Transverse colon (tissue), 4 donors: ENCODE data around the gene CADM3. TPM values are rescaled to one million over a fixed set of nuclear protein-coding genes. Genes with fewer than 3 reads are reported as not detected.

Source experiments
- DNase-seq: peaks from one replicate; pipeline ENCODE4 v3.0.0-alpha.2; 2019
- H3K27ac ChIP-seq, 4 donors: fragments of 200-600 bp; sonication (generic); 2 replicates each; pipeline ENCODE4 v1.5.1; 2016 to 2018; ENCODE audit warnings: inconsistent platforms in 4 of 4
- H3K27me3 ChIP-seq: fragments of 200-600 bp; sonication (generic); 2 replicates; pipeline ENCODE4 v1.5.1; 2017; ENCODE audit warnings: inconsistent platforms
- H3K36me3 ChIP-seq, 4 donors: fragments of 200-600 bp; sonication (generic); 2 replicates each; pipeline ENCODE4 v1.5.1; 2017 to 2019; ENCODE audit warnings: inconsistent platforms in 4 of 4
- H3K4me1 ChIP-seq, 4 donors: fragments of 200-600 bp; sonication (generic); 2 replicates each; pipeline ENCODE4 v1.5.1; 2017 to 2020; ENCODE audit warnings: inconsistent platforms in 4 of 4
- H3K4me3 ChIP-seq, 4 donors: fragments of 200-600 bp; sonication (generic); 1 replicate in 1 of 4; 2 replicates in 3 of 4; pipeline versions ENCODE4 v1.5.1 to v1.6.1; 2017 to 2019; ENCODE audit warnings: inconsistent platforms in 4 of 4
- H3K9me3 ChIP-seq, 2 donors: fragments of 200-600 bp; sonication (generic); 2 replicates each; pipeline ENCODE4 v1.5.1; 2017 to 2019; ENCODE audit warnings: inconsistent platforms in 2 of 2
- CTCF ChIP-seq, 5 experiments: fragments of 200-600 bp in 3 of 5; fragments of 450-650 bp in 2 of 5; sonication (generic) in 3 of 5; IDR thresholded peaks; 1 replicate in 2 of 5; 2 replicates in 3 of 5; pipeline ENCODE4 v1.5.1; 2016 to 2017; ENCODE audit warnings: antibody characterized with exemption in 5 of 5, inconsistent platforms in 3 of 5, mild to moderate bottlenecking in 2 of 5, moderate library complexity in 1 of 5
- EP300 ChIP-seq: sonication (generic); formaldehyde crosslinking; IDR thresholded peaks from one replicate; pipeline ENCODE4 v1.6.1; 2017; ENCODE audit warnings: antibody characterized with exemption, low read depth
- POLR2A ChIP-seq: fragments of 450-650 bp; IDR thresholded peaks from one replicate; pipeline ENCODE4 v1.6.1; 2016; ENCODE audit warnings: antibody characterized with exemption, mild to moderate bottlenecking, moderate library complexity
- POLR2AphosphoS5 ChIP-seq, 3 donors: sonication (generic); formaldehyde crosslinking; IDR thresholded peaks; one replicate each; pipeline ENCODE4 v1.6.1; 2016; ENCODE audit warnings: antibody characterized with exemption in 3 of 3
- WGBS, 2 donors: methylation state at CpG; one replicate each; pipeline ENCODE4 v1.1.5; 2018; ENCODE audit warnings: low coverage in 1 of 2; 5-methylcytosine and 5-hydroxymethylcytosine counted together
- in situ Hi-C, 4 donors: fragments of 200-750 bp; cut with MboI; loops; one replicate each; pipeline versions ENCODE4 v1.15.0 to v1.15.1; 2017; ENCODE audit warnings: low sequenced_read_pairs in 3 of 4, low pct_ligation_motif_present in 1 of 4, low pct_unique_long_range_greater_than_20kb in 1 of 4
- intact Hi-C: fragments of 100-400 bp; cut with DNase I; formaldehyde crosslinking; loops from one replicate; pipeline ENCODE4 v1.15.1; 2023; ENCODE audit warnings: low total_unique reads
- total RNA-seq, 4 donors: library from RNA; depleted of rRNA; stranded (reverse); fragments of >200 nt; gene quantifications; one replicate each; pipeline ENCODE4 v1.1.0, GENCODE V29; 2016

Gene CADM3
- total RNA-seq, 4 donors from 2014 or later: 3.4 to 6.5 (median 5.1) TPM

- H3K36me3 ChIP-seq: no peaks in the 10 kb centered on the region
- no peaks in the 10 kb centered on the region for H3K9me3 ChIP-seq
- 62 to 85% methylated on average over 2 of the region's 2 CpGs for WGBS, 2 donors
- in situ Hi-C loops: no loop called here
- H3K4me1 ChIP-seq: peaks cover 0 to 4% (median 0%) of the 10 kb centered on the region in 4 donors
- no peak overlapping the region for H3K4me3 ChIP-seq
- DNase-seq: no peak
- no peak overlapping the region for H3K27ac ChIP-seq
- intact Hi-C loops: no loop called here
- peaks cover 31% of the 10 kb centered on the region for H3K27me3 ChIP-seq
- no peak for TF ChIP-seq CTCF (IDR thresholded peaks at IDR 0.05)
- TF ChIP-seq POLR2A: no peak
- no peak for TF ChIP-seq POLR2AphosphoS5 (IDR thresholded peaks at IDR 0.05)
- TF ChIP-seq EP300: no peak
These were observed 4.2 kb downstream of the CADM3 start for GRCh38 chr1:159175571-159175970.

GRCh38 chr1:159177272-159177907, 6.0 kb downstream of the CADM3 start:
- DNase-seq: peak; percentile 22
- H3K4me1 ChIP-seq: peaks cover 0 to 4% (median 0%) of the 10 kb centered on the region in 4 donors
- H3K4me3 ChIP-seq: no peak overlapping the region
- TF ChIP-seq POLR2AphosphoS5 (IDR thresholded peaks at IDR 0.05) (no peak), POLR2A (no peak), EP300 (no peak), CTCF (IDR thresholded peaks at IDR 0.05) (no peak)
- in situ Hi-C loops (no loop called here), intact Hi-C loops (loop anchor here (2.0 kb wide), 1 partner anchor 77 kb away; no protein-coding TSS in a partner anchor)
- H3K27me3 ChIP-seq: peaks cover 13% of the 10 kb centered on the region
- H3K9me3 ChIP-seq: no peaks in the 10 kb centered on the region
- H3K36me3 ChIP-seq: no peaks in the 10 kb centered on the region
- 0 to 18% methylated on average over 1 to 3 of the region's 3 CpGs for WGBS, 2 donors
- no peak overlapping the region for H3K27ac ChIP-seq

- H3K4me1 ChIP-seq: no peaks in the 10 kb centered on the region
- H3K27ac ChIP-seq: no peak overlapping the region
- H3K27me3 ChIP-seq: no peaks in the 10 kb centered on the region
- H3K36me3 ChIP-seq: no peaks in the 10 kb centered on the region
- H3K9me3 ChIP-seq: no peaks in the 10 kb centered on the region
- intact Hi-C loops: no loop called here
- no peak for DNase-seq
- in situ Hi-C loops: no loop called here
- TF ChIP-seq POLR2A (no peak), POLR2AphosphoS5 (IDR thresholded peaks at IDR 0.05) (no peak), CTCF (IDR thresholded peaks at IDR 0.05) (no peak), EP300 (no peak)
- no peak overlapping the region for H3K4me3 ChIP-seq
These were observed 8.5 kb downstream of the CADM3 start for GRCh38 chr1:159179906-159180305.

GRCh38 chr1:159180516-159180915, 9.1 kb downstream of the CADM3 start:
- no peaks in the 10 kb centered on the region for H3K4me1 ChIP-seq
- in situ Hi-C loops (no loop called here), intact Hi-C loops (no loop called here)
- H3K36me3 ChIP-seq: no peaks in the 10 kb centered on the region
- 97 to 100% methylated on average over 2 of the region's 2 CpGs for WGBS, 2 donors
- H3K4me3 ChIP-seq: no peak overlapping the region
- DNase-seq: no peak
- H3K9me3 ChIP-seq: no peaks in the 10 kb centered on the region
- no peak overlapping the region for H3K27ac ChIP-seq
- TF ChIP-seq POLR2AphosphoS5 (IDR thresholded peaks at IDR 0.05): no peak
- no peak for TF ChIP-seq POLR2A
- TF ChIP-seq EP300: no peak
- no peak for TF ChIP-seq CTCF (IDR thresholded peaks at IDR 0.05)
- H3K27me3 ChIP-seq: peaks cover 5% of the 10 kb centered on the region
